NCI-H774 (cell line): ENCODE results near the gene GJA4.
"Not testable (repeated sequence)": the region's sequence is repeated elsewhere in the genome, so short reads cannot be mapped to it uniquely, and the experiment has no call there.

Source experiments
- DNase-seq: peaks from one replicate; lab custom pipeline; 2025; lab: John Stamatoyannopoulos, UW

Gene GJA4

GRCh38 chr1:34792424-34792823 is 375 bp upstream of the GJA4 start:
- DNase-seq, result no peak

- DNase-seq, result no peak
Measured at GRCh38 chr1:34794001-34794789, 1.4 kb downstream of the GJA4 start.

- DNase-seq, result no peak
Measured at GRCh38 chr1:34794790-34795180, 2.0 kb downstream of the GJA4 start.

GRCh38 chr1:34795916-34796315 is 3.1 kb downstream of the GJA4 start:
- DNase-seq, result no peak

GRCh38 chr1:34796990-34797389 is 4.2 kb downstream of the GJA4 start:
- no peak for DNase-seq

- DNase-seq, result no peak
Measured at GRCh38 chr1:34800214-34800613, 7.4 kb downstream of the GJA4 start.

GRCh38 chr1:34803770-34804169 is 11.0 kb downstream of the GJA4 start:
- DNase-seq, result no peak

- DNase-seq, result no peak
Measured at GRCh38 chr1:34806396-34806795, 13.6 kb downstream of the GJA4 start.

GRCh38 chr1:34808051-34808810 is 15.4 kb downstream of the GJA4 start:
- no peak for DNase-seq

GRCh38 chr1:34810781-34811180 is 18.0 kb downstream of the GJA4 start:
- not testable (repeated sequence) for DNase-seq

GRCh38 chr1:34816332-34816731 is 23.5 kb downstream of the GJA4 start:
- DNase-seq, result no peak

GRCh38 chr1:34816778-34817177 is 24.0 kb downstream of the GJA4 start:
- no peak for DNase-seq

- DNase-seq, result not testable (repeated sequence)
Measured at GRCh38 chr1:34818862-34819261, 26.1 kb downstream of the GJA4 start.

- no peak for DNase-seq
Measured at GRCh38 chr1:34822202-34822601, 29.4 kb downstream of the GJA4 start.

- no peak for DNase-seq
Measured at GRCh38 chr1:34824817-34825454, 32.1 kb downstream of the GJA4 start.

GRCh38 chr1:34825455-34826091 is 32.8 kb downstream of the GJA4 start:
- peak; percentile 13 for DNase-seq

GRCh38 chr1:34827341-34827941 is 34.6 kb downstream of the GJA4 start:
- DNase-seq, result no peak

- no peak for DNase-seq
Measured at GRCh38 chr1:34828611-34829010, 35.8 kb downstream of the GJA4 start.

GRCh38 chr1:34829250-34829649 is 36.5 kb downstream of the GJA4 start:
- DNase-seq, result no peak

- DNase-seq, result peak; percentile 73
Measured at GRCh38 chr1:34831721-34832246, 39.0 kb downstream of the GJA4 start.

GRCh38 chr1:34833711-34834110 is 40.9 kb downstream of the GJA4 start:
- no peak for DNase-seq
